ENCODE results near the gene PSKH1.
A peak's percentile ranks its signal among the peaks of the same experiment; 100 is the strongest.

The PSKH1 gene

DNA sequence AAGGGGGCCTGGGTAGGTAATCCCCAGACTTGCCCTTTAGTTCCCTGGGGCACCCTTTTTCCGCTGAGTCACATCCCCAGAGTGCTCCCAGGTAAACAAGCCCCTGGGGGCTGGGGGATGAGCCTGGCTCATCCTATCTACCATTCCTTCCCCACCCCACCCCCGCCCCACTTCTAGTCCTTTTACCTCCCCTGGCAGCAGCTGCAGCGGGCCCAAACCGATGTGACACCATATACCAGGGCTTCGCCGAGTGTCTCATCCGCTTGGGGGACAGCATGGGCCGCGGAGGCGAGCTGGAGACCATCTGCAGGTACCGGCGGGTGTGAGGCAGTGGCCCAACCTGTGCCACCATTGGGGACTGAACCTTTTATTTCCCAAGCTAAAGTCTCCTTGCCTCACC lies 7.5 kb upstream of the PSKH1 start:
- Histone ChIP-seq H3K4me3 (replicated peaks; ENCODE audit: low read depth, low read length) (no peak overlapping the region), H3K36me3 (ENCODE audit: control insufficient read depth, insufficient read depth, low read length) (peaks cover 32% of the 10 kb centered on the region)
- TF ChIP-seq, protein P1, sequence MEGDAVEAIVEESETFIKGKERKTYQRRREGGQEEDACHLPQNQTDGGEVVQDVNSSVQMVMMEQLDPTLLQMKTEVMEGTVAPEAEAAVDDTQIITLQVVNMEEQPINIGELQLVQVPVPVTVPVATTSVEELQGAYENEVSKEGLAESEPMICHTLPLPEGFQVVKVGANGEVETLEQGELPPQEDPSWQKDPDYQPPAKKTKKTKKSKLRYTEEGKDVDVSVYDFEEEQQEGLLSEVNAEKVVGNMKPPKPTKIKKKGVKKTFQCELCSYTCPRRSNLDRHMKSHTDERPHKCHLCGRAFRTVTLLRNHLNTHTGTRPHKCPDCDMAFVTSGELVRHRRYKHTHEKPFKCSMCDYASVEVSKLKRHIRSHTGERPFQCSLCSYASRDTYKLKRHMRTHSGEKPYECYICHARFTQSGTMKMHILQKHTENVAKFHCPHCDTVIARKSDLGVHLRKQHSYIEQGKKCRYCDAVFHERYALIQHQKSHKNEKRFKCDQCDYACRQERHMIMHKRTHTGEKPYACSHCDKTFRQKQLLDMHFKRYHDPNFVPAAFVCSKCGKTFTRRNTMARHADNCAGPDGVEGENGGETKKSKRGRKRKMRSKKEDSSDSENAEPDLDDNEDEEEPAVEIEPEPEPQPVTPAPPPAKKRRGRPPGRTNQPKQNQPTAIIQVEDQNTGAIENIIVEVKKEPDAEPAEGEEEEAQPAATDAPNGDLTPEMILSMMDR (IDR thresholded peaks at IDR 0.05; ENCODE audit: insufficient read depth, low read length, poor library complexity, severe bottlenecking): no peak

DNA sequence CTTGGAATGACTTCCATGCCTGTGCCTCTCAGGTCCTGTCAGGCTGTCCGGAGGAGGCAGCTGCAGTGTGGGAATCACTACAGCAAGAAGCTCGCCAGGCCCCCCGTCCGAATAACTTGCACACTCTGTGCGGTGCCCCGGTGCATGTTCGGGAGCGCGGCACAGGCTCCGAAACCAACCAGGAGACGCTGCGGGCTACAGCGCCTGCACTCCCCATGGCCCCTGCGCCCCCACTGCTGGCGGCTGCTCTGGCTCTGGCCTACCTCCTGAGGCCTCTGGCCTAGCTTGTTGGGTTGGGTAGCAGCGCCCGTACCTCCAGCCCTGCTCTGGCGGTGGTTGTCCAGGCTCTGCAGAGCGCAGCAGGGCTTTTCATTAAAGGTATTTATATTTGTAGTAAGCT lies 7.1 kb upstream of the PSKH1 start:
- H3K36me3 ChIP-seq (ENCODE audit: control insufficient read depth, insufficient read depth, low read length): peaks cover 28% of the 10 kb centered on the region
- H3K4me3 ChIP-seq (replicated peaks; ENCODE audit: low read depth, low read length): no peak overlapping the region
- H3K27me3 ChIP-seq (replicated peaks; ENCODE audit: control insufficient read depth, insufficient read depth, low read length): no peaks in the 10 kb centered on the region
- no peak for DNase-seq (ENCODE audit: extremely low read depth, insufficient read length)
- TF ChIP-seq, protein P1 (IDR thresholded peaks at IDR 0.05; ENCODE audit: insufficient read depth, low read length, poor library complexity, severe bottlenecking): no peak

More for the DNA sequence above, 7.5 kb upstream of the PSKH1 start:
- DNase-seq (ENCODE audit: extremely low read depth, insufficient read length): no peak
- no peaks in the 10 kb centered on the region for H3K27me3 ChIP-seq (replicated peaks; ENCODE audit: control insufficient read depth, insufficient read depth, low read length)

DNA sequence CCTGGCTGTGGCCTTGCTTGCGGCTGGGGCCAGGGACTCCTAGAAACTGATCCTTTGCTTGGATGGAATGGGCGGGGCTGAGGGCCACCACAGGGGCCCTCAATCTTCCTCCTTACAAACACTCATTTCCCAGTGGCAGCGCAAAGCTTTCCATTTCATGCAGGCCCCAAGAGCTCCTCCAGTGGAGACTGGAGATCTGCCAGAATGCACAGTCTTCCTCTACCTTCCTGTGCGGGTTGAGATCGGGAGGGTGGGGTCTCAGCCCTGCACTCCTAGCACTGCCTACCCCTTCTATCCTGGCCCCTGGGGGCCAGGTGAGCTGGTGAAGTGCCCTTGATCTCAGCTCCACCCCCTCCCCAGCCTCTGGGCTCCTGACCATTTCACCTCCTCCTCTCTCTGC lies 6.7 kb upstream of the PSKH1 start:
- TF ChIP-seq, protein P1 (IDR thresholded peaks at IDR 0.05; ENCODE audit: insufficient read depth, low read length, poor library complexity, severe bottlenecking): no peak
- Histone ChIP-seq H3K4me3 (replicated peaks; ENCODE audit: low read depth, low read length) (no peak overlapping the region), H3K36me3 (ENCODE audit: control insufficient read depth, insufficient read depth, low read length) (peaks cover 24% of the 10 kb centered on the region), H3K27me3 (replicated peaks; ENCODE audit: control insufficient read depth, insufficient read depth, low read length) (no peaks in the 10 kb centered on the region)
- no peak for DNase-seq (ENCODE audit: extremely low read depth, insufficient read length)

DNA sequence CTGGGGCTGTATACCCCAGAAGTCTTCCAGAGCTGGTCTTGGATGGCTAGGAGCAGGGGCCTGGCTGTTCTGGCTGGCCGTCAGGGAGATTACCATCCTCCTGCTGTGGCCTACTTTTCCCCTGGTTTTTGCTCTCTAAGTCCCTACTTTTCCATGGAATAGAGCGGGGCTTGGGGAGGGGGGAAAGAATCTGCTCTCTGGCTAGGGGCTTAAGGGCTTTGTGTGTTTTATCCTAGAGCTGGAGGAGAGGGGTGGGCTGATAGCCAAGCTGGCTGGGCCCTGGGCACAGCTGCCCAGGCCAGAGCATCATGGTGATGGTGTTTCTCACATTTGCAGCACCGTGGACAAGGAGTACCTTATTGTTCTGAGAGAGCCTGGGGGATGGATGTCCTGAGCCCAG lies 4.7 kb upstream of the PSKH1 start:
- Histone ChIP-seq H3K4me3 (replicated peaks; ENCODE audit: low read depth, low read length) (no peak overlapping the region), H3K27me3 (replicated peaks; ENCODE audit: control insufficient read depth, insufficient read depth, low read length) (no peaks in the 10 kb centered on the region), H3K36me3 (ENCODE audit: control insufficient read depth, insufficient read depth, low read length) (peaks cover 11% of the 10 kb centered on the region)
- DNase-seq (ENCODE audit: extremely low read depth, insufficient read length): no peak
- TF ChIP-seq, protein P1 (IDR thresholded peaks at IDR 0.05; ENCODE audit: insufficient read depth, low read length, poor library complexity, severe bottlenecking): no peak

DNA sequence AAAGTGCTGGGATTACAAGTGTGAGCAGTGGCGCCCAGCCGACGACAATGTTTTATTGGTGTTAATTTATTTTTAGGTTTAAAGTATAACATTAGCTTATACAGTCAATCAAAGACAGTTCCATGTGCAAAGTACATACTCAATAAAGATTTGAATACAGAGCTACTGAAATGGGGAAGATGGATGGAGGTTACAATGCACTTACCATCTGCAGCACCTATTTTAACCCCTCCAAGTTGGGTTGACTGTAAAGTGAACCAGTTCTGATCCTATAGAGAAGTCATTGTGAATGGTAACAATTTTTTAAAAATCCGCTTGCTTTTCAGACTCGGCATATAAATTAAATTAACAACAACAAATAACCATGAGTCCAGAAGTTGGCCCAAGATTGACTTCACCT lies 679 bp upstream of the PSKH1 start:
- Histone ChIP-seq H3K4me3 (replicated peaks; ENCODE audit: low read depth, low read length) (peak overlapping the region; percentile 65), H3K27me3 (replicated peaks; ENCODE audit: control insufficient read depth, insufficient read depth, low read length) (no peaks in the 10 kb centered on the region), H3K36me3 (ENCODE audit: control insufficient read depth, insufficient read depth, low read length) (no peaks in the 10 kb centered on the region)
- TF ChIP-seq, protein P1 (IDR thresholded peaks at IDR 0.05; ENCODE audit: insufficient read depth, low read length, poor library complexity, severe bottlenecking): no peak
- DNase-seq (ENCODE audit: extremely low read depth, insufficient read length): no peak

DNA sequence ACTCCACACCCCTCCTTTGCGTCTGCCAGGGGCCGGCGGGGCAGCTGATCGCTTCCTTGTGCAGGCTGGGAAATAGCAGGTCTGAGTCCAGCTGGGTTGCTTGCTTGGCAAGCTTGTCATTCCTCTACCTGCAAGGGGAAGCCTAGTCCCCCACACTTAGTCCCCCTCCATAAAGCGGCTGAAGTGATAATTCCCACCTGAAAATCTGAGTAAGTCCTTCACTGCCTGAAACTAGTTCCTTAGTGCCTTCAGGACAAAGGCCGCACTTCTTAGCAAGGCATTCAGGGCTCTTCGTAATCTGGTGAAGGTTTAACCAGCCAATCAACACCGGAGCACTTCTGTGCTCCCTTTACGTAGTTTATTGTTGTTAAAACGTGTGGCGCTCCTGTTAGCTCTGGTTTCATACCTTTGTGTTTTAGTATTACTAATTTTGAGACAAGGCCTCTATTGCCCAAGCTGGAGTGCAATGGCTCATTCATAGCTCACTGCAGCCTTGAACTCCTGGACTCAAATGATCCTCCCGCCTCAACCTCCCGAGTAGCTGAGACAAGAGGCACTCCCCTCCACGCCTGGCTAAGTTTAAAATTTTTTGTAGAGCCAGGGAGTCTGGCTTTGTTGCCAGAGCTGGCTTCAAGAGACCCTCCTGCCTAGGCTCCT lies 817 bp downstream of the PSKH1 start:
- Histone ChIP-seq H3K36me3 (ENCODE audit: control insufficient read depth, insufficient read depth, low read length) (no peaks in the 10 kb centered on the region), H3K4me3 (replicated peaks; ENCODE audit: low read depth, low read length) (peak overlapping the region; percentile 96), H3K27me3 (replicated peaks; ENCODE audit: control insufficient read depth, insufficient read depth, low read length) (no peaks in the 10 kb centered on the region)
- DNase-seq (ENCODE audit: extremely low read depth, insufficient read length): no peak
- TF ChIP-seq, protein P1 (IDR thresholded peaks at IDR 0.05; ENCODE audit: insufficient read depth, low read length, poor library complexity, severe bottlenecking): no peak
